Right lobe of liver (tissue), 4 donors: ENCODE measurements around the gene CD81.

ENCODE experiments used
- POLR2A ChIP-seq: fragments of 450-650 bp; IDR thresholded peaks from one replicate; pipeline ENCODE4 v1.6.1; 2017; ENCODE audit warnings: antibody characterized with exemption, mild to moderate bottlenecking
- TF ChIP-seq, protein P1 (sequence below), 4 donors: fragments of 200-600 bp in 3 of 4; fragments of 450-650 bp in 1 of 4; IDR thresholded peaks; one replicate each; pipeline versions ENCODE4 v1.5.1 to v1.8.0; 2016 to 2022; ENCODE audit warnings: antibody characterized with exemption in 4 of 4, mild to moderate bottlenecking in 2 of 4
- donor health status: DM: no; HTN: no; CAD: no.
- donor health status: DM: no; HTN: no; CAD: no.
- donor health status: DM: no; HTN: yes; CAD: no.

GRCh38 chr11:2393111-2393868 is 16.2 kb downstream of the CD81 start:
- TF ChIP-seq, protein P1, sequence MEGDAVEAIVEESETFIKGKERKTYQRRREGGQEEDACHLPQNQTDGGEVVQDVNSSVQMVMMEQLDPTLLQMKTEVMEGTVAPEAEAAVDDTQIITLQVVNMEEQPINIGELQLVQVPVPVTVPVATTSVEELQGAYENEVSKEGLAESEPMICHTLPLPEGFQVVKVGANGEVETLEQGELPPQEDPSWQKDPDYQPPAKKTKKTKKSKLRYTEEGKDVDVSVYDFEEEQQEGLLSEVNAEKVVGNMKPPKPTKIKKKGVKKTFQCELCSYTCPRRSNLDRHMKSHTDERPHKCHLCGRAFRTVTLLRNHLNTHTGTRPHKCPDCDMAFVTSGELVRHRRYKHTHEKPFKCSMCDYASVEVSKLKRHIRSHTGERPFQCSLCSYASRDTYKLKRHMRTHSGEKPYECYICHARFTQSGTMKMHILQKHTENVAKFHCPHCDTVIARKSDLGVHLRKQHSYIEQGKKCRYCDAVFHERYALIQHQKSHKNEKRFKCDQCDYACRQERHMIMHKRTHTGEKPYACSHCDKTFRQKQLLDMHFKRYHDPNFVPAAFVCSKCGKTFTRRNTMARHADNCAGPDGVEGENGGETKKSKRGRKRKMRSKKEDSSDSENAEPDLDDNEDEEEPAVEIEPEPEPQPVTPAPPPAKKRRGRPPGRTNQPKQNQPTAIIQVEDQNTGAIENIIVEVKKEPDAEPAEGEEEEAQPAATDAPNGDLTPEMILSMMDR (IDR thresholded peaks at IDR 0.05) = no peak
- no peak for TF ChIP-seq POLR2A
